Embryonic facial prominence (tissue), 1 donor: ENCODE data around the gene ZNF281.
"Not testable (repeated sequence)": the region's sequence is repeated elsewhere in the genome, so short reads cannot be mapped to it uniquely, and the experiment has no call there.

Source experiments
- DNase-seq: peaks from one replicate; pipeline ENCODE4 v3.0.0-alpha.2; 2016; ENCODE audit errors: extremely low spot score

The ZNF281 gene

GRCh38 chr1:200364091-200364759 lies 45.6 kb downstream of the ZNF281 start:
- DNase-seq, result no peak

GRCh38 chr1:200363264-200363933 lies 46.4 kb downstream of the ZNF281 start:
- no peak for DNase-seq

- DNase-seq, result no peak
These were observed 47.4 kb downstream of the ZNF281 start for GRCh38 chr1:200362421-200362820.

GRCh38 chr1:200359610-200360163 lies 50.1 kb downstream of the ZNF281 start:
- no peak for DNase-seq

GRCh38 chr1:200357925-200358324 lies 51.9 kb downstream of the ZNF281 start:
- not testable (repeated sequence) for DNase-seq

- no peak for DNase-seq
These were observed 54.0 kb downstream of the ZNF281 start for GRCh38 chr1:200355801-200356200.
